WI38 (cell line): ENCODE measurements around the gene CCNO.

Source experiments
- H3K4me3 ChIP-seq: 2 replicates; pipeline ENCODE4 v1.5.1; 2011; ENCODE audit warnings: low read depth, mild to moderate bottlenecking, control low read depth, low read length
- CTCF ChIP-seq: IDR thresholded peaks from 2 replicates; pipeline ENCODE4 v1.5.1; 2012; ENCODE audit warnings: low read depth, mild to moderate bottlenecking, control low read depth, low read length

CCNO gene

GRCh38 chr5:55232985-55233928, at the start of gene CCNO:
Gene CCNO, minus strand, starts transcription at chr5:55233608. Its CDS starts 85 bp downstream, at chr5:55233523.
- H3K4me3 ChIP-seq: peak within 1 kb of the TSS; percentile 39

GRCh38 chr5:55278778-55279177, 45.4 kb upstream of the CCNO start:
- H3K4me3 ChIP-seq: no peak overlapping the region
- no peak for TF ChIP-seq CTCF

More at GRCh38 chr5:55232985-55233928, at the start of gene CCNO:
- TF ChIP-seq CTCF: no peak

- H3K4me3 ChIP-seq: no peak overlapping the region
- no peak for TF ChIP-seq CTCF
Measured at GRCh38 chr5:55276771-55277170, 43.4 kb upstream of the CCNO start.

- TF ChIP-seq CTCF: no peak
- no peak overlapping the region for H3K4me3 ChIP-seq
Measured at GRCh38 chr5:55258339-55258738, 24.9 kb upstream of the CCNO start.

- TF ChIP-seq CTCF: no peak
- H3K4me3 ChIP-seq: no peak overlapping the region
Measured at GRCh38 chr5:55254802-55255201, 21.4 kb upstream of the CCNO start.

GRCh38 chr5:55250064-55250463, 16.7 kb upstream of the CCNO start:
- no peak for TF ChIP-seq CTCF

GRCh38 chr5:55241746-55242145, 8.3 kb upstream of the CCNO start:
- H3K4me3 ChIP-seq: no peak overlapping the region
- TF ChIP-seq CTCF: no peak

More at GRCh38 chr5:55250064-55250463, 16.7 kb upstream of the CCNO start:
- no peak overlapping the region for H3K4me3 ChIP-seq
